ENCODE results near the gene MBNL3. TPM values are rescaled to one million over a fixed set of nuclear protein-coding genes. Genes with fewer than 3 reads are reported as not detected.

Gene MBNL3
- total RNA-seq, 1 donor from 2014 or later: 3.1 TPM

DNA sequence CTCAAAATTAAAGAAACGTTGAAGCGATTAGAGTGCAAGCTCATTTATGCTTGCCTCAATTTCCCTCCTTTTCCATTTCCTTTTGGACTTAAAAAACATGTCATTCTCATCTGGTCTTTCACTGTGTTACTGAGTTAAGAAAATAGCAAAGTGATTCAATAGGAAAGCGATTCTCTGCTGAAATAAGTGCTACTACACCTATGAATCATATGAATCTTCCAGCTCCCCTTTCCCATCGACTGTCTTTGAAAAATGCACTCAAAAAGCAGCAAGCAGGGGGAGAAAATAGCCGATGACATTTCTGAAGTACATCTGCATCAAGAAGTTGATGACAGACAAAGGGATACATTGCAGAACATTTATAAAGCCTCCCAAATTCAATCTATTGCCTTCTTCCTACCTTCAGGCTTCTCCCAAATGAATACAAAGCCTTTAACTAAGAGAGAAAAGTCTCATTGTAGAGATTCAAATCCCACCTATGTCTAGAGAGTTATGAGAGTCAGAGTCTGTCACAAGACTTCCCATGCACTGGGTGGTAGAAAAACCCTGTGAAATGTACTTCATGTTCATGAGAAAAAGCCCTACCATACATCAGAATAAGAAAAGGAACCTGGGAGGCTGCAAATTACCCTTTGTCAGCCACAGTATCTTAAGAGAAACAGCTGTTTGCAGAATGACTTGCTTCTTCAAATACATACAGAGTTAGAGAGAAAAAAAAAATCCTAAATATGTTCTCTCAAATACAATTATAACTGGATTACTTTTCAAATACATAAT, 78.9 kb downstream of the MBNL3 start:
- intact Hi-C loops (cut with DNase I): no loop called here
- no peak for DNase-seq (ENCODE audit: low spot score in 2 of 2)
- TF ChIP-seq, protein P1, sequence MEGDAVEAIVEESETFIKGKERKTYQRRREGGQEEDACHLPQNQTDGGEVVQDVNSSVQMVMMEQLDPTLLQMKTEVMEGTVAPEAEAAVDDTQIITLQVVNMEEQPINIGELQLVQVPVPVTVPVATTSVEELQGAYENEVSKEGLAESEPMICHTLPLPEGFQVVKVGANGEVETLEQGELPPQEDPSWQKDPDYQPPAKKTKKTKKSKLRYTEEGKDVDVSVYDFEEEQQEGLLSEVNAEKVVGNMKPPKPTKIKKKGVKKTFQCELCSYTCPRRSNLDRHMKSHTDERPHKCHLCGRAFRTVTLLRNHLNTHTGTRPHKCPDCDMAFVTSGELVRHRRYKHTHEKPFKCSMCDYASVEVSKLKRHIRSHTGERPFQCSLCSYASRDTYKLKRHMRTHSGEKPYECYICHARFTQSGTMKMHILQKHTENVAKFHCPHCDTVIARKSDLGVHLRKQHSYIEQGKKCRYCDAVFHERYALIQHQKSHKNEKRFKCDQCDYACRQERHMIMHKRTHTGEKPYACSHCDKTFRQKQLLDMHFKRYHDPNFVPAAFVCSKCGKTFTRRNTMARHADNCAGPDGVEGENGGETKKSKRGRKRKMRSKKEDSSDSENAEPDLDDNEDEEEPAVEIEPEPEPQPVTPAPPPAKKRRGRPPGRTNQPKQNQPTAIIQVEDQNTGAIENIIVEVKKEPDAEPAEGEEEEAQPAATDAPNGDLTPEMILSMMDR (IDR thresholded peaks at IDR 0.05): no peak
- H3K36me3 ChIP-seq: no peaks in the 10 kb centered on the region
- H3K4me3 ChIP-seq: no peak overlapping the region
- no peaks in the 10 kb centered on the region for H3K9me3 ChIP-seq
- no peaks in the 10 kb centered on the region for H3K27me3 ChIP-seq
- H3K27ac ChIP-seq: no peak overlapping the region
- no peaks in the 10 kb centered on the region for H3K4me1 ChIP-seq

DNA sequence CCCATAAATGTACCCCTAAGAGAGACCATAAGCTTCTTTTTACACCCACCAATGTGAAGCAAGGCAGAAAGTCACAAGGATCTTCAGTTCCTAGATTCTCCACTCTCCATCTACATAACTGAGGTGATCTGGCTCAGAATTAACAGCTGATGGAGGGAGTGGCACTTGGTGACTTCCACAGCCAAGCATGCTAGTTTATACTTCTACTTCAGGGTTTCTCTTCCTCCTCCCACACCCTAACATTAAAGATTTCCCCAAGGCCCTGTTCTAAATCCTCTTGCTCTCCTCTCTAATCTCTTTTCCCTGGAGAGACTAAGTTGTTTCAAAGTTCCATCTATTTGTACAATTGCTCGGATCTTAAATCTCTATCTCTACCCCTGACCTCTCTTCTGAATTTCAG, 81.1 kb downstream of the MBNL3 start:
- Histone ChIP-seq H3K36me3 (no peaks in the 10 kb centered on the region), H3K27ac (no peak overlapping the region), H3K27me3 (no peaks in the 10 kb centered on the region), H3K9me3 (no peaks in the 10 kb centered on the region), H3K4me1 (no peaks in the 10 kb centered on the region), H3K4me3 (no peak overlapping the region)
- DNase-seq (ENCODE audit: low spot score in 2 of 2): no peak
- intact Hi-C loops (cut with DNase I): no loop called here
- TF ChIP-seq, protein P1 (IDR thresholded peaks at IDR 0.05): no peak

DNA sequence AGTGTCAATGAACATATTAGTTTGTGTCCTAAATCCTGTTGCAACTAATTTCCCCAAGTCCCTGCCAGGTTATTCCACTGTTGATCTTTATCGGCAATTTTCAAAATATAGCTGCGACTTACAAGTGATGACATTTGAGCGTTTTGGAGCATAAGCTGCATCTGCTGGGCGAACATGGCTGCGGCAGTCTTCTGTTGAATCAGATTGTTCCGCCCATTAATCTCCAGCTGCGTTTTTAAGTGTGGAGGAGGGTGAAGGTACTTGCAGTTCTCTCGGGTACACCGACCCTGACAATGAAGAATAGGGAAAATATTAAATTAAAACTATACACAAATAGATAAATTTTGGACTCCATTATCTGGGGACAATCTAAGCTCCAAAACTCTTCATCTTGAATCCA, 82.7 kb downstream of the MBNL3 start:
- Histone ChIP-seq H3K4me3 (no peak overlapping the region), H3K27ac (no peak overlapping the region), H3K9me3 (no peaks in the 10 kb centered on the region), H3K27me3 (no peaks in the 10 kb centered on the region), H3K36me3 (no peaks in the 10 kb centered on the region), H3K4me1 (no peaks in the 10 kb centered on the region)
- no peak for DNase-seq (ENCODE audit: low spot score in 2 of 2)
- intact Hi-C loops (cut with DNase I): no loop called here
- TF ChIP-seq, protein P1 (IDR thresholded peaks at IDR 0.05): no peak

DNA sequence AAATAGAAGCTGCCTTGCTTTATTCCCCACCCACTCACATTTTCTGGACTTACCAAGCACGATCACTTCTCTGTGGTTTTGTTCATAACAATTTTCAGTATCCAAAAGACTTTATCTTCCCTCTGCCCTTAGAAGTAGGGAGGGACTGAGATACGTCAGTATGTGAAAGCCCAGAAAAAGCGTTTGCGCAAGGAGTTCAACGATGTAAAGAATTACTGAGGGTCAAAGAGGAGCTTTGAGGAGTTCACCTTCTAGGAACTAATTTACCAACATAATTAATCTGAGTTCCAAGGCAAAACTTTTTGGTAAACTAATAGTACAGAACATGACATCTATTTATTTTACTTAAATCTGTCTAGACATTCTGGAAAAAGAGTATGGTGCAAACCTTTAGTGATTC, 84.6 kb downstream of the MBNL3 start:
- TF ChIP-seq, protein P1 (IDR thresholded peaks at IDR 0.05): no peak
- no peak overlapping the region for H3K4me3 ChIP-seq
- no peaks in the 10 kb centered on the region for H3K4me1 ChIP-seq
- DNase-seq (ENCODE audit: low spot score in 2 of 2): no peak
- H3K9me3 ChIP-seq: no peaks in the 10 kb centered on the region
- no peaks in the 10 kb centered on the region for H3K27me3 ChIP-seq
- no peaks in the 10 kb centered on the region for H3K36me3 ChIP-seq
- H3K27ac ChIP-seq: no peak overlapping the region
- intact Hi-C loops (cut with DNase I): no loop called here

DNA sequence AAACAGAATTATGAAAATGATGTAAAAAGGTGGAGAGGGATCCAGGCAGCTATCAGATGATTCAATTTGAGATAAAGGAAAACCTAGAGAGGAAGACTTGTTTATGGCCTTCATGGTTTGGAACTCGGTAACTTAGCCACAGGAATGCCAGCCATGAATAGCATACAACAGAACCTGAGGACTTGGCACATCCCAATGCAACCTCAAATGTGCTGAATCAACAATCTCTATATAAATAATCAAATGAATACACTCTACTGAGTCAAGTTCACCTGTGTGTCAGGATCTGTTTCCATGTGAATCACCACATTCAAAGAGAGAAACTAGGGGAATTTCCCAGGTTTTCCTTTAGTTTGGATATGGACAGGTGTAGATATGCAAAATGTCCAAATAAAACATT, 86.9 kb downstream of the MBNL3 start:
- Histone ChIP-seq H3K4me1 (no peaks in the 10 kb centered on the region), H3K4me3 (no peak overlapping the region), H3K9me3 (no peaks in the 10 kb centered on the region), H3K27ac (no peak overlapping the region), H3K27me3 (no peaks in the 10 kb centered on the region), H3K36me3 (no peaks in the 10 kb centered on the region)
- intact Hi-C loops (cut with DNase I): no loop called here
- TF ChIP-seq, protein P1 (IDR thresholded peaks at IDR 0.05): no peak
- DNase-seq (ENCODE audit: low spot score in 2 of 2): no peak
